Measurements from ENCODE around the gene WFIKKN1.

DNA sequence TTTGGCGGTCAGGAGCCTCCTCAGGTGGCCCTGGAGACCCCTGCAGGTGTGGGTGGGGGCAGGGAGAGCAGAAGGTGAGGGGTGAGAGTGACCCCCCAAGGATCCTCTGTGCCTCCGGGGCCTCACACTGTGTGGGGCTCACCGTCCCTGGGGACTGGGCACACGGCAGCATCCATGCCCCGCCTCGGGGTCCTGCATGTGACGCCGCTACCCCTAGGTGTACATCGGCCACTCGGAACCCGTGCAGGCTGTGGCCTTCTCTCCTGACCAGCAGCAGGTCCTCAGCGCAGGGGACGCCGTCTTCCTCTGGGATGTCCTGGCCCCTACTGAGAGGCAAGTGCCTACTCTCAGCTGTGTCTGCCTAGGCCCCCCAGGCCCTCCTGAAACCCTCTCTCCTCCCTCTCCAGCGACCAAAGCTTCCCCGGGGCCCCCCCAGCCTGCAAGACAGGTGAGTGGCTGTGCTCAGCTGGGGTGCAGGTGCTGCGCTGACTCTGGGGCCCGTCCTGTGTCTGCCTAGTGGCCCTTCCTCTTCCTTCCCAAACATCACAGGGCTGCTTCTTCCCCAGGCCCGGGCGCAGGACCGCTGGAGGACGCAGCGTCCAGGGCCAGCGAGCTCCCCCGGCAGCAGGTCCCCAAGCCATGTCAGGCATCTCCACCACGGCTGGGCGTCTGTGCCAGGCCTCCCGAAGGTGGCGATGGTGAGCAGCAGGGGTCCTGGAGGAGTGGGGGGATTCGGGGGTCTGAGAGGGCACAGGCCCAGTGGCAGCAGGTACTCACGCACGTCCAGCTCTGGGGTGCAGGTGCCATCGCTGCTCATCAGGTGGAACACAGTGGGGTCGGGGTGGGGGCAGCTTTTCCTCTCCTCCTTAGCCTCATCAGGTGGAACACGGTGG is 28.1 kb downstream of the WFIKKN1 start:
- no peak for TF ChIP-seq POLR2AphosphoS5 (IDR thresholded peaks at IDR 0.05; ENCODE audit: low read depth, low read length)
- TF ChIP-seq POLR2A (IDR thresholded peaks at IDR 0.05; ENCODE audit: low read depth, low read length), result no peak
- no peak for TF ChIP-seq TAF1 (IDR thresholded peaks at IDR 0.05; ENCODE audit: borderline replicate concordance, low read depth, low read length)
